GM15510 (cell line): ENCODE data around the gene NCOA6.

Experiments
- POLR2A ChIP-seq: IDR thresholded peaks from 3 replicates; pipeline ENCODE4 v1.6.1; 2011; ENCODE audit warnings: borderline replicate concordance; ENCODE audit not compliant: insufficient read length; ENCODE audit errors: extremely low read depth

NCOA6 gene

GRCh38 chr20:34675993-34676641, 149.3 kb downstream of the NCOA6 start:
- no peak for TF ChIP-seq POLR2A

GRCh38 chr20:34675561-34675960, 149.9 kb downstream of the NCOA6 start:
- TF ChIP-seq POLR2A: no peak

GRCh38 chr20:34673412-34673811, 152.0 kb downstream of the NCOA6 start:
- no peak for TF ChIP-seq POLR2A

GRCh38 chr20:34669094-34669493, 156.4 kb downstream of the NCOA6 start:
- no peak for TF ChIP-seq POLR2A
